SK-N-SH treated with all-trans-retinoic acid at 6 μM for 48 hours (cell line): ENCODE results near the gene PRMT2.

Source experiments
- CREB5 ChIP-seq: fragments of 250-450 bp; sonication (Bioruptor Pico); IDR thresholded peaks from 2 replicates; pipeline ENCODE4 v1.5.1; 2020; ENCODE audit warnings: low read depth, mild to moderate bottlenecking, moderate library complexity
- PATZ1 ChIP-seq: fragments of 250-450 bp; sonication (Bioruptor Pico); IDR thresholded peaks from 2 replicates; pipeline ENCODE4 v1.8.0; 2020; ENCODE audit warnings: mild to moderate bottlenecking, moderate library complexity, borderline replicate concordance
- POU6F1 ChIP-seq: fragments of 250-450 bp; sonication (Bioruptor Pico); IDR thresholded peaks from 2 replicates; pipeline ENCODE4 v1.8.0; 2021; ENCODE audit warnings: low read depth, mild to moderate bottlenecking, moderate library complexity, borderline replicate concordance
- ZNF565 ChIP-seq: fragments of 450-650 bp; formaldehyde crosslinking; conservative IDR thresholded peaks from 2 replicates; pipeline ENCODE4 v1.5.0; 2020; ENCODE audit warnings: low read depth, mild to moderate bottlenecking, moderate library complexity

GRCh38 chr21:46604329-46604974 lies 31.0 kb upstream of the PRMT2 start:
- TF ChIP-seq POU6F1 (CRISPR knock-in tag) (no peak), ZNF565 (CRISPR knock-in tag) (no peak), PATZ1 (CRISPR knock-in tag) (no peak), CREB5 (CRISPR knock-in tag) (no peak)
